HUES48 (cell line): ENCODE measurements around the gene FBXO30.

Experiments used
- H3K27ac ChIP-seq: one replicate; pipeline ENCODE4 v1.7.0; 2013; ENCODE audit warnings: low read depth, low read length, inconsistent platforms
- H3K27me3 ChIP-seq: 2 replicates; pipeline ENCODE4 v1.6.1; 2013; ENCODE audit warnings: mild to moderate bottlenecking, low read length; ENCODE audit not compliant: control insufficient read depth, insufficient read depth
- H3K36me3 ChIP-seq: 2 replicates; pipeline ENCODE4 v1.6.1; 2013; ENCODE audit warnings: low read length; ENCODE audit not compliant: control insufficient read depth, insufficient read depth
- H3K4me1 ChIP-seq: 2 replicates; pipeline ENCODE4 v1.6.1; 2013; ENCODE audit warnings: mild to moderate bottlenecking, low read length; ENCODE audit not compliant: control insufficient read depth, insufficient read depth
- H3K4me3 ChIP-seq: 2 replicates; pipeline ENCODE4 v1.5.1; 2013; ENCODE audit warnings: mild to moderate bottlenecking, low read depth, low read length
- H3K9ac ChIP-seq: 2 replicates; pipeline ENCODE4 v1.6.1; 2013; ENCODE audit warnings: mild to moderate bottlenecking, low read depth, low read length, moderate library complexity
- H3K9me3 ChIP-seq: 2 replicates; pipeline ENCODE4 v1.6.1; 2013; ENCODE audit warnings: low read length; ENCODE audit not compliant: control insufficient read depth, insufficient read depth

FBXO30 gene

DNA sequence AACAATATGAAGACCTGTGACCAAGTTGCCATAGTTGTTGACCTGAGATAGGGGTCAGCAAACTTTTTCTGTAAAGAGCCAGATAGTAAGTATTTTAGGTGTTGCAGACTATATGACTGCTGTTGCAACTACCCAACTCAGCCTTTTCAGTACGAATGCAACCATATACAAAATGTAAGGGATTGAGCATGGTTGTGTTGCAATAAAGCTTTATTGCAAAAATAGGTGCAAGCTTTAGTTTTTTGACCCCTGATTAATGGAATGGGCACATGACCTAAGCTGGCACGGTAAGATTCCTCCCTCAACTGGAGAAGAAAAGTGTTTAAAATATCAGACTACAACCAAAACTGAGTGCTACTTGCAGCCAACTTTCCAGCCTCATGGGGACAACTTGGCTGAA, 62.0 kb downstream of the FBXO30 start:
- Histone ChIP-seq H3K4me3 (no peak overlapping the region), H3K9ac (no peak overlapping the region), H3K27ac (no peak overlapping the region), H3K36me3 (no peaks in the 10 kb centered on the region), H3K27me3 (no peaks in the 10 kb centered on the region), H3K9me3 (no peaks in the 10 kb centered on the region), H3K4me1 (no peaks in the 10 kb centered on the region)

DNA sequence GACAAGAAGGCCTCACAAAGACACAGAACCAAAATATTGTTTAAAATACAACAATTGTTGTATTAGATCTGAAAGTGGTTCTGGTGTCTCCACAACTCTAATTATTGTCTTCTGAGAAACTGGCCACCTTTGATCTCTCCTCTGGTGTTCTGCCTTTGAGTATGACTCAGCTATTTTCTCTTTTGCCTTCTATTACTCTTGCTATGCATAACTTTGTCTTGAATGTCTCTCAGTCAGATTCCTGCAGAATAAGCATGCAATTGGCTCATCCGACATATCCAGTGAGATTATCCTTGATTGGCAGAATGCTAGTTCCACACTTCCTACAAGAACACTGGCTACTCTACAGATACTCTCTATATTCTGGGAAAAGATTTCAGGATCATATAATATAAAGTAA, 65.0 kb downstream of the FBXO30 start:
- H3K4me1 ChIP-seq = 0 out of 2 replicates have a peak, but pooled peaks cover 4% of the 10 kb centered on the region
- H3K9ac ChIP-seq = no peak overlapping the region
- H3K27me3 ChIP-seq = no peaks in the 10 kb centered on the region
- no peaks in the 10 kb centered on the region for H3K9me3 ChIP-seq
- no peaks in the 10 kb centered on the region for H3K36me3 ChIP-seq
- no peak overlapping the region for H3K27ac ChIP-seq
- H3K4me3 ChIP-seq = no peak overlapping the region

DNA sequence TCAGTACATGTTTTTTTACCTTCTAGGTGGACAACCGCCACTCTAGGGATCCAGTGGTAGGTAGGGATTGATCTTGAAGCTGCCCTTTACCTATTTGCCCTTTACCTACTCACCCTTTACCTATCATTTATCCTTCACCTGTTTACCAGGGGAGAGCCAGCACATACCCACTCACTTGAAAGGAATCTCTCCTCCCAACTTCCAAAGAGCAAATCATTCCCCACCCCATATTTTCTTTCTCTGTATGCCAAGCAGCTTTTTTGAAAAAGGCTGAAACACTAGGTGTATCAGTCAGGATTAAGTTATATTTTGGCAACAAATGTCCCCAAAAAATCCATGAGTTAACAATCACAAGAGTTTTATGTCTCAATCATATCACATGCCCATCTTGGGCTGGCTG, 68.7 kb downstream of the FBXO30 start:
- Histone ChIP-seq H3K27ac (no peak overlapping the region), H3K36me3 (no peaks in the 10 kb centered on the region), H3K27me3 (no peaks in the 10 kb centered on the region), H3K4me1 (peaks cover 4% of the 10 kb centered on the region; the same call in 1 of the 2 replicates), H3K9me3 (no peaks in the 10 kb centered on the region), H3K9ac (no peak overlapping the region), H3K4me3 (no peak overlapping the region)

DNA sequence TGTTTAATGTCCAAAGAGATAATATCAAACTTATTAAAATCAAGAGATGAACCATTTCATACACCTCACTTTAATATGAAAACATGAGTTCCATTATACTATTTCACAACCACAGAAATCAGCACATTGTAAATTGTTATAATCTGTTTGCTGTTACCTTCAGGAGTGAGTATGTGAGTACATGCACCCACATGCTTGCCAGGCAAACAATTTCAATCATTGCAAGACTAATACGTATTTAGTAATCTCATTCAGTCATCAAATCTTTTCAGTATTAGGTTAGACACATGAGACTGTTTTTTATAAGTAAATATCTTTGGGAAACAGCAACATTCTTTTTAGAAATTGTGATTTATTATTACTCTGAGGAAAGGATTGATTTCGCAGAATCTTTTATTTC, 70.0 kb downstream of the FBXO30 start:
- Histone ChIP-seq H3K27ac (no peak overlapping the region), H3K27me3 (no peaks in the 10 kb centered on the region), H3K9ac (no peak overlapping the region), H3K4me1 (peaks cover 4% of the 10 kb centered on the region; the same call in 1 of the 2 replicates), H3K36me3 (no peaks in the 10 kb centered on the region), H3K4me3 (no peak overlapping the region), H3K9me3 (no peaks in the 10 kb centered on the region)
